LNCaP clone FGC (cell line): ENCODE data around the gene DLG1.

Source experiments
- DNase-seq: peaks from one replicate; pipeline ENCODE4 v3.0.0-alpha.2; 2011; ENCODE audit warnings: low read depth
- H3K4me3 ChIP-seq: 2 replicates; pipeline ENCODE4 v1.5.1; 2011; ENCODE audit warnings: mild to moderate bottlenecking, low read depth, low read length, control low read depth
- CTCF ChIP-seq: IDR thresholded peaks from 2 replicates; pipeline ENCODE4 v1.5.1; 2012; ENCODE audit warnings: mild to moderate bottlenecking; ENCODE audit not compliant: control insufficient read depth, insufficient read depth; ENCODE audit errors: extremely low read depth

Gene DLG1

GRCh38 chr3:197256836-197257444 is 41.5 kb downstream of the DLG1 start:
- peak; percentile 56 for TF ChIP-seq CTCF
- DNase-seq = no peak
- H3K4me3 ChIP-seq = no peak overlapping the region

DNA sequence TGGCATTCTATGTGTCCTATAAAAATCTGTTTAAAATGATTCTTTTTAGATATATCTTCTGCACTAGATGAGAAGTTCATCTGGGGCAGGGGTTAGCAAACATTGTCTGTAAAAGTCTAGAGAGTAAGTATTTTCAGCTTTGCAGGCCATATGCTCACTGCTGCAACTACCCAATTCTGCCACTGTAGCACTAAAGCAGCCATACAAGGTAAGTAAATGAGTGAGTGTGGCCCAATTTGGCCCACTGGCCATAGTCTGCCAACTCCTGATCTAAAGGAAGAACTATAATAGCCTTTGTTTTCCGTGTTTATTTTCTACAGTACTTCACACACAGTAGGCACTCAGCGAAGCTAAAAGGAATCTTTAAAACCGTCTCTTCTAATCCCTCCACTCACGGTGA is 42.3 kb downstream of the DLG1 start:
- DNase-seq = no peak
- no peak for TF ChIP-seq CTCF
- no peak overlapping the region for H3K4me3 ChIP-seq

- no peak for TF ChIP-seq CTCF
- no peak overlapping the region for H3K4me3 ChIP-seq
- DNase-seq = no peak
These were observed 45.0 kb downstream of the DLG1 start for GRCh38 chr3:197253238-197253947.

GRCh38 chr3:197249542-197249941 is 48.9 kb downstream of the DLG1 start:
- H3K4me3 ChIP-seq = no peak overlapping the region
- TF ChIP-seq CTCF = no peak
- no peak for DNase-seq

DNA sequence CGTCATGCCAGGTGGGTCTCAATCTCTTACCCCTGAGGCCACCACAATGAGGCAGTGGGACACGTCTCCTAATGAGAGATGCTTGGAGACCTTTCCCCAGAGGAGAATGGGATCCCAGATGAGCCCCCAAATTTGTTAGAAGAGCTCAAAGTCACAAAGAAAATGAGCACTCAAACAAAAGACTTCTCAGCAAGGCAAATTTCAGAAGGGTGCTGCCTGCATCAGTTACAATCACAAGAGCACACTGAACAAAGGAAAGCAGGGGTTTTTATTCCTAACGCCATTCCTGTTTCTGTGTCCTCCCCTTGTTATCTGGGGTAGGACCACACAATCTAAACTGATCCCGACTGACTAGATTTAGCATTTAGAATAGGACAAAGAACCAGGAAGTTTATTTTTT is 50.1 kb downstream of the DLG1 start:
- DNase-seq = no peak
- no peak overlapping the region for H3K4me3 ChIP-seq
- TF ChIP-seq CTCF = no peak

DNA sequence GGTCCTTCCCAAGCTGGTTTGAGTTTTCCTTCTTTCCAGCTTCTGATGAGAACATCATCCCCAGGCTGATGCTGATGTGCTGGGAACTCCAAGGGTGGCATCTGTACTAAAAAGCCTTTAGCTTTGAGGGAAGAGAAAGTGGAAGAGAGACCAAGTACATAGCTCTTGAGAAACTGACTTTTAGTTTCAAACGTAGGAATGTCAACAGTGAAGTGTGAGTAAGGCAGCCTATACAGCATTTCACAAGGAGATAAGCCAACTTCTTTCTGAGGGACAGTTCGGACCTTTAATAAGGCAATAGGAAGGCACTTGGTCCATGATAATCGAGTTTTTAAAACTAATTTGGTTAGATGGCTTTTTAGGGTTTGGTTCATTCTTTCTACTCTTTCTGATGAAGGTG is 53.7 kb downstream of the DLG1 start:
- H3K4me3 ChIP-seq = no peak overlapping the region
- no peak for TF ChIP-seq CTCF
- DNase-seq = no peak

- no peak for DNase-seq
- TF ChIP-seq CTCF = no peak
These were observed 55.5 kb downstream of the DLG1 start for GRCh38 chr3:197242784-197243432.

More at GRCh38 chr3:197242784-197243432, 55.5 kb downstream of the DLG1 start:
- H3K4me3 ChIP-seq = no peak overlapping the region
